GM20000 (cell line): ENCODE measurements around the gene DPP6.

Experiments
- DNase-seq: peaks from one replicate; pipeline ENCODE4 v3.0.0; 2012; ENCODE audit warnings: low spot score
- TF ChIP-seq, protein P1 (sequence below): IDR thresholded peaks from 2 replicates; pipeline ENCODE4 v1.5.1; 2012; ENCODE audit warnings: mild to moderate bottlenecking, control low read depth; ENCODE audit errors: extremely low read depth, missing control alignments

The DPP6 gene

DNA sequence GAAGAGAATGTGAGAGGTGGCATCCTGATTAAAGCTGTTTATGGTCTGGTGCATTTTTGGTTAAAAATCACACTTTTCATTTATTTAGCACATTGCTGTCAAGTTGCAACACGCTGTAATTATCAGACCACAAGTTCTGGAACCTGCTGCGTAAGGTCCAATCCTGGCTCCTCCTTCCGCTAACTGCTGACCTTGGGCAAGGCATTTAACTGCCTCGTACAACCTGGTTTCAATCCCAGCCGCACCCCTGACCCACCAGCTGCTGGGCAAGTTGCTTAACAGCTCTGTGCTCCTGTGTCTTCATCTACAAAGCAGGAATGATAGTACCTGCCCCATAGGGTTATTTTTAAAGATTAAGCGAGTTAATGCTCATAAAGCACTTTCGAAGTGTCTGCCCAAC, 668.9 kb downstream of the DPP6 start:
- TF ChIP-seq, protein P1, sequence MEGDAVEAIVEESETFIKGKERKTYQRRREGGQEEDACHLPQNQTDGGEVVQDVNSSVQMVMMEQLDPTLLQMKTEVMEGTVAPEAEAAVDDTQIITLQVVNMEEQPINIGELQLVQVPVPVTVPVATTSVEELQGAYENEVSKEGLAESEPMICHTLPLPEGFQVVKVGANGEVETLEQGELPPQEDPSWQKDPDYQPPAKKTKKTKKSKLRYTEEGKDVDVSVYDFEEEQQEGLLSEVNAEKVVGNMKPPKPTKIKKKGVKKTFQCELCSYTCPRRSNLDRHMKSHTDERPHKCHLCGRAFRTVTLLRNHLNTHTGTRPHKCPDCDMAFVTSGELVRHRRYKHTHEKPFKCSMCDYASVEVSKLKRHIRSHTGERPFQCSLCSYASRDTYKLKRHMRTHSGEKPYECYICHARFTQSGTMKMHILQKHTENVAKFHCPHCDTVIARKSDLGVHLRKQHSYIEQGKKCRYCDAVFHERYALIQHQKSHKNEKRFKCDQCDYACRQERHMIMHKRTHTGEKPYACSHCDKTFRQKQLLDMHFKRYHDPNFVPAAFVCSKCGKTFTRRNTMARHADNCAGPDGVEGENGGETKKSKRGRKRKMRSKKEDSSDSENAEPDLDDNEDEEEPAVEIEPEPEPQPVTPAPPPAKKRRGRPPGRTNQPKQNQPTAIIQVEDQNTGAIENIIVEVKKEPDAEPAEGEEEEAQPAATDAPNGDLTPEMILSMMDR: no peak
- no peak for DNase-seq

- TF ChIP-seq, protein P1: no peak
- DNase-seq: no peak
Measured at GRCh38 chr7:154726368-154726767, 674.2 kb downstream of the DPP6 start.

- TF ChIP-seq, protein P1: no peak
- DNase-seq: no peak
Measured at GRCh38 chr7:154729056-154729455, 676.9 kb downstream of the DPP6 start.

DNA sequence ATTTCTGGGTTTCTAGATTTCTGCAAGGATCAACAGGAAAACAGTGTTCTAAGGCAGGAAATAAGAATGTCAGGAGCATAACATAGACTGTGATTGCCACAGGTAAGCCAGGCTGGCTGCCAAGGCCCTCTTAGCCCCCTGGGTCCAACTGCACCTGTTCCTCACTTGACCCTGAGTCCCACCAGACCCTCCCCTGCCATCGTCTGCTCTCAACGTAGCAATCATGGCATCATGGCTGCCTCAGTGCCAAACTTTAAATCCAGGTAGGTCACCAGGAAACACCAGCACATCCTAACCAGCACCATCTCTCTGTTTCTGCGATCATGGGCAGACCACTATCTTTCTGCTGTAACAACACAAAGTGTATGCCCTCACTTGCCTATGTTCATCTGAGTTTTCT, 683.6 kb downstream of the DPP6 start:
- TF ChIP-seq, protein P1: no peak
- DNase-seq: no peak

GRCh38 chr7:154736389-154736788, 684.2 kb downstream of the DPP6 start:
- no peak for DNase-seq

DNA sequence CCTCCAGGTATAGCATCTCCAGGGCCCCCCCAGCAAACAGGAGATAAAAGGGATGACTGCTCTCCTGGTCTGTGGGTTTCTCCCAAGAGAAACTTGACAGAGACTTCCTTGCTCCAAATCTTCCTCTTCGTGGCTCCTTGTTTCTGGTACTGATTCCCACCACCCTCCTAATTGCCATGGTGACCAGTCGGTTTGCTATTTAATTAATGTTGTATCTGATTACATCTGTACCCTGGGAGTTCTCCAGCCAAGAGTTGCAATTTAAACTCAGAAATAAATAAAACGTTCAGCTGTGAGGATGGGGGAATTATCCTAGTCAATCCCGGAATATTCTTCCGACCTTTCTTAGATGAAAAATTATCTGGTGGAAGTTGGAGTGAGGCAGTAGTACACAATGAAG, 686.0 kb downstream of the DPP6 start:
- TF ChIP-seq, protein P1: no peak
- no peak for DNase-seq

More at GRCh38 chr7:154736389-154736788, 684.2 kb downstream of the DPP6 start:
- TF ChIP-seq, protein P1: no peak

- TF ChIP-seq, protein P1: no peak
- no peak for DNase-seq
Measured at GRCh38 chr7:154741131-154741530, 688.9 kb downstream of the DPP6 start.
